ENCODE data around the gene MTMR12. TPM values are rescaled to one million over a fixed set of nuclear protein-coding genes. Genes with fewer than 3 reads are reported as not detected.

MTMR12 gene
- total and polyA plus RNA-seq, 2 of the 4 experiments (the other 2 are of a cell fraction): 11.1 to 21.3 TPM

- 89% methylated on average over 3 of the region's 5 CpGs; no CpG with 5 or more reads in 1 of the 2 experiments for WGBS, 2 experiments (ENCODE audit: extremely low coverage in 2 of 2, insufficient read length in 1 of 2)
- Histone ChIP-seq H3K27me3 (ENCODE audit: control insufficient read depth, insufficient read depth, low read length) (no peaks in the 10 kb centered on the region), H2BK5ac (ENCODE audit: low read depth, low read length, poor library complexity, severe bottlenecking) (no peak overlapping the region), H3K9ac (ENCODE audit: low read depth, low read length) (no peak overlapping the region), H2AK5ac (ENCODE audit: low read depth, low read length) (no peak overlapping the region), H2AFZ (replicated peaks; ENCODE audit: low read length, poor library complexity) (no peak overlapping the region), H3K36me3 (ENCODE audit: control insufficient read depth, insufficient read depth, low read length) (peaks cover 12% of the 10 kb centered on the region), H3K4me2 (ENCODE audit: low read depth, low read length) (no peak overlapping the region), H2BK120ac (ENCODE audit: low read depth, low read length) (no peak overlapping the region), H3K18ac (ENCODE audit: low read depth, low read length) (no peak overlapping the region), H3K56ac (ENCODE audit: extremely low read depth, insufficient read depth, low read length) (no peak overlapping the region), H4K91ac (ENCODE audit: insufficient read depth, low read depth, low read length) (no peak overlapping the region), H2AK9ac (replicated peaks; ENCODE audit: low read depth, low read length, poor library complexity) (no peak overlapping the region), H3K23ac (ENCODE audit: low read depth, low read length) (no peak overlapping the region), H3K4ac (ENCODE audit: low read depth, low read length) (no peak overlapping the region), H3K9me1 (ENCODE audit: insufficient read depth, low read length) (peaks cover 18% of the 10 kb centered on the region; the same call in 1 of the 2 replicates), H3K4me3 (ENCODE audit: insufficient read depth, low read depth, low read length) (no peak overlapping the region), H4K8ac (ENCODE audit: low read depth in 2 of 2, low read length in 2 of 2) (no peak overlapping the region), H3K14ac (replicated peaks; ENCODE audit: low read depth, low read length) (no peak overlapping the region), H4K20me1 (ENCODE audit: insufficient read depth, low read length) (no peaks in the 10 kb centered on the region), H2BK15ac (ENCODE audit: low read depth, low read length) (no peak overlapping the region), H3K27ac (ENCODE audit: insufficient read depth, low read length) (no peak overlapping the region), H3K79me1 (ENCODE audit: low read depth in 1 of 2, low read length in 2 of 2) (peaks cover 0 to under 1% of the 10 kb centered on the region in 2 experiments; a peak in 2 of 4 replicates), H3K4me1 (ENCODE audit: control insufficient read depth, insufficient read depth, low read length) (peaks cover 9% of the 10 kb centered on the region), H3K9me3 (ENCODE audit: control insufficient read depth, insufficient read depth, low read length) (no peaks in the 10 kb centered on the region), H2BK20ac (ENCODE audit: low read depth, low read length) (no peak overlapping the region), H4K5ac (ENCODE audit: low read depth, low read length) (no peak overlapping the region)
- POLR2A ChIA-PET (ENCODE audit: unreplicated experiment): interaction anchor here (0.5 kb wide), 1 partner anchor 52 kb away, joined by 3 read pairs; no protein-coding TSS in a partner anchor
- in situ Hi-C loops (cut with MboI; ENCODE audit: low sequenced_read_pairs): no loop called here
- intact Hi-C loops (cut with micrococcal nuclease): no loop called here
- ATAC-seq (ENCODE audit: low read depth) (peak; percentile 57), DNase-seq (peak; percentile 29)
- dilution Hi-C loops (cut with HindIII; ENCODE audit: low sequenced_read_pairs, unreplicated experiment): no loop called here
- TF ChIP-seq ELK1 (IDR thresholded peaks at IDR 0.05; ENCODE audit: borderline replicate concordance, low read depth, low read length): no peak
- no peak for TF ChIP-seq CHD1 (IDR thresholded peaks at IDR 0.05; ENCODE audit: low read depth, low read length)
- no peak for TF ChIP-seq RAD21 (IDR thresholded peaks at IDR 0.05; ENCODE audit: low read length)
- no TSS peak for BruUV-seq (replicated peaks)
- CTCF ChIA-PET: no interaction called here
These were observed 57.7 kb downstream of the MTMR12 start for GRCh38 chr5:32254881-32255539.

Data from IMR-90 (cell line).